Stimulated activated CD4-positive, alpha-beta T cell treated with anti-CD3 and anti-CD28 coated beads, Interleukin-15, amount 100 ng/mL, for 48 hours (primary cell): Measurements from ENCODE around the gene SPIC.
"Not testable (repeated sequence)": the region's sequence is repeated elsewhere in the genome, so short reads cannot be mapped to it uniquely, and the experiment has no call there.

Source experiments
- DNase-seq, 2 donors: peaks; one replicate each; pipeline ENCODE4 v3.0.0-alpha.2; 2020; ENCODE audit warnings: low read depth in 2 of 2

SPIC gene

GRCh38 chr12:101474711-101475386 lies at the start of gene SPIC:
SPIC (plus strand) TSS chr12:101475336; CDS start chr12:101476905, 1,569 bp downstream.
- no peak for DNase-seq

- no peak for DNase-seq
Measured at GRCh38 chr12:101430456-101430855, 44.7 kb upstream of the SPIC start.

- no peak for DNase-seq
Measured at GRCh38 chr12:101436136-101436535, 39.0 kb upstream of the SPIC start.

GRCh38 chr12:101439236-101439635 lies 35.9 kb upstream of the SPIC start:
- no peak for DNase-seq

- DNase-seq, result no peak
Measured at GRCh38 chr12:101441461-101442224, 33.5 kb upstream of the SPIC start.

- no peak for DNase-seq
Measured at GRCh38 chr12:101455685-101456084, 19.5 kb upstream of the SPIC start.

GRCh38 chr12:101459642-101460346 lies 15.3 kb upstream of the SPIC start:
- no peak for DNase-seq

- DNase-seq, result no peak
Measured at GRCh38 chr12:101468948-101469347, 6.2 kb upstream of the SPIC start.

GRCh38 chr12:101470939-101471338 lies 4.2 kb upstream of the SPIC start:
- no peak for DNase-seq

- not testable (repeated sequence) for DNase-seq
Measured at GRCh38 chr12:101471878-101472277, 3.3 kb upstream of the SPIC start.

- no peak for DNase-seq
Measured at GRCh38 chr12:101474248-101474647, 888 bp upstream of the SPIC start.

- no peak for DNase-seq
Measured at GRCh38 chr12:101475751-101476305, 692 bp downstream of the SPIC start.

GRCh38 chr12:101480849-101481248 lies 5.7 kb downstream of the SPIC start:
- no peak for DNase-seq

GRCh38 chr12:101485021-101485420 lies 9.9 kb downstream of the SPIC start:
- no peak for DNase-seq

- DNase-seq, result no peak
Measured at GRCh38 chr12:101488469-101488868, 13.3 kb downstream of the SPIC start.

GRCh38 chr12:101490286-101490920 lies 15.3 kb downstream of the SPIC start:
- no peak for DNase-seq

- DNase-seq, result no peak
Measured at GRCh38 chr12:101491329-101491728, 16.2 kb downstream of the SPIC start.

GRCh38 chr12:101493556-101493955 lies 18.4 kb downstream of the SPIC start:
- no peak for DNase-seq

GRCh38 chr12:101498252-101498651 lies 23.1 kb downstream of the SPIC start:
- DNase-seq, result no peak

- DNase-seq, result no peak
Measured at GRCh38 chr12:101501410-101501995, 26.4 kb downstream of the SPIC start.

GRCh38 chr12:101521136-101521535 lies 46.0 kb downstream of the SPIC start:
- DNase-seq, result no peak
